GM23248 (cell line): ENCODE measurements around the gene TFRC.

ENCODE experiments used
- EZH2 ChIP-seq: fragments of 200-600 bp; sonication (generic); IDR thresholded peaks from 2 replicates; pipeline ENCODE4 v1.6.1; 2018; ENCODE audit warnings: antibody characterized with exemption, mild to moderate bottlenecking; ENCODE audit not compliant: insufficient read depth, poor library complexity, severe bottlenecking
- EZH2phosphoT487 ChIP-seq: fragments of 200-600 bp; sonication (generic); IDR thresholded peaks from 2 replicates; pipeline ENCODE4 v1.6.1; 2018; ENCODE audit warnings: antibody characterized with exemption, moderate library complexity, mild to moderate bottlenecking, low read depth; ENCODE audit not compliant: insufficient read depth

- no peak for TF ChIP-seq EZH2phosphoT487
- no peak for TF ChIP-seq EZH2
These were observed 73.0 kb downstream of the TFRC start for GRCh38 chr3:196008929-196009328.
